ENCODE results near the gene PANX1. TPM values are rescaled to one million over a fixed set of nuclear protein-coding genes. Genes with fewer than 3 reads are reported as not detected.
"Not testable (repeated sequence)": the region's sequence is repeated elsewhere in the genome, so short reads cannot be mapped to it uniquely, and the experiment has no call there.

PANX1 gene
- total RNA-seq, 4 donors from 2014 or later = 29.9 to 43.2 (median 35.9) TPM

DNA sequence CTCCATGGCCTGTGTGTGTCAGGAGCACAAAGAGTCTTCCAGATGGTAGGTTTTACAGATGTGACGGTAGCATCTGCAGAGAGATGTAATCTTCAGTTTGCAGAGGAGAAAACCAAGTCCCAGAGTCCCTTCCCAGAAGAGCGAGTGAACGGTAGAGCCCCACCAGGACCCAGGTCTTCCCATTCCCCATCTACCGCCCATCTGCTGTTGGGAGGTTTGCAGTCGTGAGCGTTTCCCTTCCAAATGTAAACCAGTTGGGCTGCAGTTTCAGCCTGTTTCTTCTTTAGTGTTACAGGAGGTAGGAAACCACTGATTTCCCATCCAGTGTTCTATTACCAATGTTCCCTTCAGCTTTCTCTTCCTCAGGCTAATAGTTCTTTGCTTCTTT lies 24.0 kb downstream of the PANX1 start:
- H3K36me3 ChIP-seq = peaks cover 0 to 9% of the 10 kb centered on the region in 2 donors
- no peaks in the 10 kb centered on the region for H3K27me3 ChIP-seq
- H3K9me3 ChIP-seq = no peaks in the 10 kb centered on the region
- no peak overlapping the region for H3K27ac ChIP-seq
- H3K4me3 ChIP-seq = no peak overlapping the region
- 84 to 87% methylated on average over 3 to 5 of the region's 6 CpGs for WGBS, 2 donors (ENCODE audit: low coverage in 1 of 2)
- ATAC-seq = no peak
- peaks cover 0 to 75% (median 17%) of the 10 kb centered on the region in 3 donors for H3K4me1 ChIP-seq
- TF ChIP-seq POLR2A (IDR thresholded peaks at IDR 0.05) = no peak
- TF ChIP-seq EP300 (IDR thresholded peaks at IDR 0.05) = no peak
- TF ChIP-seq, protein P1, sequence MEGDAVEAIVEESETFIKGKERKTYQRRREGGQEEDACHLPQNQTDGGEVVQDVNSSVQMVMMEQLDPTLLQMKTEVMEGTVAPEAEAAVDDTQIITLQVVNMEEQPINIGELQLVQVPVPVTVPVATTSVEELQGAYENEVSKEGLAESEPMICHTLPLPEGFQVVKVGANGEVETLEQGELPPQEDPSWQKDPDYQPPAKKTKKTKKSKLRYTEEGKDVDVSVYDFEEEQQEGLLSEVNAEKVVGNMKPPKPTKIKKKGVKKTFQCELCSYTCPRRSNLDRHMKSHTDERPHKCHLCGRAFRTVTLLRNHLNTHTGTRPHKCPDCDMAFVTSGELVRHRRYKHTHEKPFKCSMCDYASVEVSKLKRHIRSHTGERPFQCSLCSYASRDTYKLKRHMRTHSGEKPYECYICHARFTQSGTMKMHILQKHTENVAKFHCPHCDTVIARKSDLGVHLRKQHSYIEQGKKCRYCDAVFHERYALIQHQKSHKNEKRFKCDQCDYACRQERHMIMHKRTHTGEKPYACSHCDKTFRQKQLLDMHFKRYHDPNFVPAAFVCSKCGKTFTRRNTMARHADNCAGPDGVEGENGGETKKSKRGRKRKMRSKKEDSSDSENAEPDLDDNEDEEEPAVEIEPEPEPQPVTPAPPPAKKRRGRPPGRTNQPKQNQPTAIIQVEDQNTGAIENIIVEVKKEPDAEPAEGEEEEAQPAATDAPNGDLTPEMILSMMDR (IDR thresholded peaks at IDR 0.05) = no peak
- TF ChIP-seq POLR2AphosphoS5 (IDR thresholded peaks at IDR 0.05) = no peak

DNA sequence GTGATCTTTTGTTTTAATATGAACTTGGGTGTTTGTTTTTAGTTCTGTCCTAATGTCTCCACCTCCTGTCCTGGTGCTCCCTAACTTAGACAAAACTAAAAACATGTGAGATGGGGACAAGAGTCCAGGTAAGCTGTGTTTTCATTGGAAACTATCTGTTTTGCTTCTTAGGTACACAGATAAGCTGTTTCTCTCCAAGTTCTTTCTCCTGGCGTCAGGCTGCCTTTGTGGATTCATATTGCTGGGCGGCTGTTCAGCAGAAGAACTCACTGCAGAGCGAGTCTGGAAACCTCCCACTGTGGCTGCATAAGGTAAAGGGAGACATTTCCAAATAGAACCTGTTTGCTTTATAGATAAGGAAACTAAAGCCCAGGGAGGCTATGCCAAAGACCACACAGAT lies 24.7 kb downstream of the PANX1 start:
- Histone ChIP-seq H3K4me3 (no peak overlapping the region), H3K9me3 (no peaks in the 10 kb centered on the region), H3K4me1 (peaks cover 0 to 72% (median 17%) of the 10 kb centered on the region in 3 donors), H3K36me3 (peaks cover 0 to 9% of the 10 kb centered on the region in 2 donors), H3K27ac (no peak overlapping the region), H3K27me3 (no peaks in the 10 kb centered on the region)
- 100% methylated on average over 1 of the region's 3 CpGs; no CpG with 5 or more reads in 1 of the 2 donors for WGBS, 2 donors (ENCODE audit: low coverage in 1 of 2)
- TF ChIP-seq POLR2AphosphoS5 (IDR thresholded peaks at IDR 0.05) (no peak), EP300 (IDR thresholded peaks at IDR 0.05) (no peak), POLR2A (IDR thresholded peaks at IDR 0.05) (no peak)
- TF ChIP-seq, protein P1 (IDR thresholded peaks at IDR 0.05) = no peak
- no peak for ATAC-seq

DNA sequence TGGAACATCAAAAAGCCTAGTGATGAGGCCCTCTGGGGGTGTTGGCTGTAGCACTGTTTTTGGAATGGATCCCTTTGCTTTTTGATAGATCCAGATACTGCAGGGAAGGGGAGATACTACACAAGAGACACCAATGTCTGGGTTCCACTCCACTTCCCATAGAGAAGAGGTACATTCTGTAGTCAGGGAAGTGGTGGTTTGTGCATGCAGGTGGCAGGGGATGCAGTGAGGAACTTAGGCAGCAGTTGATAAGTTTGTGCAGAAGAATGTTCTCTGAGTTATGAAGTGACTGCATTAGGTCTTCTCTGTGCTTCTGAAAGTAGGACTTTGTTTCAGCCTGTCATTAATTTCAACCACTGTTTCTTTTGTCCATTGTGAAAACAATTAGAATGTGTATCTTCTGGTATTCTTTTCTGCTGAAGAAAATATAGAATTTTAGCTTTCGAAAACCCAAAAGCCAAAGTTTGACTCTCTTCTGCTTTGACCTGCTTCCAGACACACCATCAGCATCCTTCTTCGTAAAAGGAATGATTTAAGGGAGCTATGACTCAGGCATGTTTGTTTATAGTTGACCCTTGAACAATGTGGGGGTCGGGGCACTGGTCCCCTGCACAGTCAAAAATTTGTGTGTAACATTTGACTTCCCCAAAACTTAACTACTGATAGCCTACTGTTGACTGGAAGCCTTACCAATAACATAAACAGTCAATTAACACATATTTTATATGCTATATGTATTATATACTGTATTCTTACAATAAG lies 25.6 kb downstream of the PANX1 start:
- peaks cover 0 to 63% (median 15%) of the 10 kb centered on the region in 3 donors for H3K4me1 ChIP-seq
- 48 to 70% methylated on average over 3 of the region's 3 CpGs for WGBS, 2 donors (ENCODE audit: low coverage in 1 of 2)
- no peak for ATAC-seq

DNA sequence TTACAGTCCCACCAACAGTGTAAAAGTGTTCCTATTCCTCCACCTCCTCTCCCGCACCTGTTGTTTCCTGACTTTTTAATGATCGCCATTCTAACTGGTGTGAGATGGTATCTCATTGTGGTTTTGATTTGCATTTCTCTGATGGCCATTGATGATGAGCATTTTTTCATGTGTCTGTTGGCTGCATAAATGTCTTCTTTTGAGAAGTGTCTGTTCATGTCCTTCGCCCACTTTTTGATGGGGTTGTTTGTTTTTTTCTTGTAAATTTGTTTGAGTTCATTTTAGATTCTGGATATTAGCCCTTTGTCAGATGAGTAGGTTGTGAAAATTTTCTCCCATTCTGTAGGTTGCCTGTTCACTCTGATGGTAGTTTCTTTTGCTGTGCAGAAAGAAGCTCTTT lies 28.7 kb downstream of the PANX1 start:
- peaks cover 0 to 32% (median 0%) of the 10 kb centered on the region in 3 donors for H3K4me1 ChIP-seq
- ATAC-seq, H3K9me3 ChIP-seq, H3K27ac ChIP-seq, H3K27me3 ChIP-seq, H3K4me3 ChIP-seq, H3K36me3 ChIP-seq: not testable (repeated sequence)
- WGBS, 2 donors (ENCODE audit: low coverage in 1 of 2) = 100% methylated on average over 2 of the region's 3 CpGs; no CpG with 5 or more reads in 1 of the 2 donors

More for the DNA sequence above, 25.6 kb downstream of the PANX1 start:
- peaks cover 0 to 9% of the 10 kb centered on the region in 2 donors for H3K36me3 ChIP-seq
- no peak overlapping the region for H3K27ac ChIP-seq
- TF ChIP-seq POLR2A (IDR thresholded peaks at IDR 0.05) = no peak
- no peak for TF ChIP-seq POLR2AphosphoS5 (IDR thresholded peaks at IDR 0.05)
- no peak overlapping the region for H3K4me3 ChIP-seq
- no peaks in the 10 kb centered on the region for H3K9me3 ChIP-seq
- H3K27me3 ChIP-seq = no peaks in the 10 kb centered on the region

DNA sequence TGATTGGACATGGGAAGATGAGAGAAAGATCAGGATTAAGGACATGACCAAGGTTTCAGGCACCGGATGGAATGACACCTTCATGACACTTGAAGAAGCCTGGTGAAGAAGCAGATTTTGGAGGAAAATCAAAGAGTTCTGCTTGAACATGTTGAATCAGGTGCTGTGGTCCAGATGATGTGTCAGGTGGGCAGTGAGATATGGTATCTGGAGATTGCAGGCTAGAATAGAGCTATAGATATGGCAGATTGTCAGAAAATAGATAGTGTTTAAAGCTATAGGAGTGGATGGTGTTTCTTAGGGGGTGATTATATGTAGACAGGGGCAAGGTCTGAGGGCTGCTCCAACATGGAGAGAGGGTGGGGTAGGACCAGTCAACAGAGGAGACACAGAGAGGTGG lies 40.2 kb downstream of the PANX1 start:
- H3K4me1 ChIP-seq = peaks cover 0 to 6% (median 0%) of the 10 kb centered on the region in 3 donors
- no peak overlapping the region for H3K4me3 ChIP-seq
- no peaks in the 10 kb centered on the region for H3K27me3 ChIP-seq
- H3K27ac ChIP-seq = no peak overlapping the region
- H3K36me3 ChIP-seq = no peaks in the 10 kb centered on the region
- TF ChIP-seq EP300 (IDR thresholded peaks at IDR 0.05) = no peak
- no peak for TF ChIP-seq POLR2A (IDR thresholded peaks at IDR 0.05)
- TF ChIP-seq, protein P1 (IDR thresholded peaks at IDR 0.05) = no peak
- no peak for TF ChIP-seq POLR2AphosphoS5 (IDR thresholded peaks at IDR 0.05)
- no peak for ATAC-seq
- WGBS, 2 donors (ENCODE audit: low coverage in 1 of 2) = 100% methylated on average over 1 of the region's 1 CpG
- peaks cover 0 to 6% (median 0%) of the 10 kb centered on the region in 3 donors for H3K9me3 ChIP-seq

DNA sequence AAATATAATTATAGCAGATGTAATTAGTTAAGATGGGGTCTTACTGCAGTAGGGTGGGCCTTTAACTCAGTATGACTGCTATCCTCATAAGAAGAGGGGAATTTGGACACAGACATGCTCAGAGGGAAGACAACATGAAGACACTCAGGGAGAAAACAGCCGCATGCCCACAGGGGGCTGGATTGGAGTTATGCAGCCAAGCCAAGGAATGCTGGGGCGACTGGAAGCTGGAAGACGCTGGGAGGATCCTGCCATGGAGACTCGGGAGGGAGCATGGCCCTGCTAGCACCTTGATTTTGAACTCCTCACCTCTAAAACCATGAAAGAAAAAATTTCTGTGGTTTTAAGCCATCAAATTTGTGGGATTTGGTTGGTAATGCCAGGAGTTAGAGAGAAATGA lies 40.9 kb downstream of the PANX1 start:
- H3K27ac ChIP-seq = no peak overlapping the region
- no peak for TF ChIP-seq POLR2A (IDR thresholded peaks at IDR 0.05)
- no peak for TF ChIP-seq EP300 (IDR thresholded peaks at IDR 0.05)
- TF ChIP-seq, protein P1 (IDR thresholded peaks at IDR 0.05) = no peak
- no peak for TF ChIP-seq POLR2AphosphoS5 (IDR thresholded peaks at IDR 0.05)
- H3K9me3 ChIP-seq = peaks cover 0 to 6% (median 0%) of the 10 kb centered on the region in 3 donors
- no peak overlapping the region for H3K4me3 ChIP-seq
- whole genome bisulfite sequencing, 2 donors (ENCODE audit: low coverage in 1 of 2) = 91% methylated on average over 4 of the region's 4 CpGs; no CpG with 5 or more reads in 1 of the 2 donors
- H3K4me1 ChIP-seq = peaks cover 0 to 10% (median 0%) of the 10 kb centered on the region in 3 donors
- no peaks in the 10 kb centered on the region for H3K27me3 ChIP-seq
- no peaks in the 10 kb centered on the region for H3K36me3 ChIP-seq
- no peak for ATAC-seq
